ENCODE data around the gene ACTN1.

Gene ACTN1

DNA sequence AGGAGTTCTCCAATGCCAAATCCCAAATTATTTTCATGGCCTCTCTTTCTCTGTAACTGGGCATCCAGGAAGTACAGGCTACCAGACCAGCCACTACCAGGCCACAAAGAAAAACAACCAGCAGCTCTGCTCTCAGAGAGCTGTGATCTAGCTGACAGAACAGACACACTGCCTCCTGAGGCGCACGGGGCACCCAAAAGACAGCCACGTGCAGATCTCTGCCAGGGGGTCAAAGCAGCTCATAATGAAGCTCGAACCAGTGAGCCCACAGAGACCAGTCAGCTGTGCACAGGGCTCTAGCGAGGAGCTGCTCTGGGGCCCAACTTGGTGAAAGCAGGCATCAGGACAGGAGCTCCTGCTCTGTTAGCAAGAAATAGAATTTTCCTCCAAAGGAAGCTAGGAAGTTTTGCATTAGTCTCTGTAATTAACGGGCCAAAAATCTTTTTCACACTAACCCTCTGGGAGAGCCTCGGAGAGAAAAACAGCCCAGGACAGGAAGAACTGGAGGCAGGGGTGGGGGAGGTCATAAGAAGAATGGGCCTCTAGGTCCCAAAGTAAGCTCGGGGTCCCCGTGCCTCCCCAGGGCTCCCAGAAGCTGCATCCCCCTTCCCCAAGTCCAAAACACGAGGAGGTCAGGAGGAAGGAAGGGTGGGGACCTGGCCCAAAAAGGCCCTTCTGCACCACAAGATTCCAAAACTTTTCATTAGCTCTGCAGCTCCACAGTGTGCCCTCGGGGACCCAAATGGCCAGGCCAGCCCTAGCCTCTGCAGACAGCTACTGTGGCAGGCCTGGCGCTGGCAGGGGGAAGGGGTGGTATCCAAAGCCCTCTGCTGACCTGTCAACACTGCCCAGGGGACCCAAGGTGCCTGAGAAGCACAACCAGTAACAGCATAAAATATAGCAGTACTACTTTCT lies 30.2 kb downstream of the ACTN1 start:
- ATAC-seq (ENCODE audit: low read depth) (no peak), DNase-seq (ENCODE audit: low spot score) (no peak)
- Histone ChIP-seq H3K4me1 (ENCODE audit: insufficient read depth, poor library complexity, severe bottlenecking) (peaks cover 98% of the 10 kb centered on the region), H3K9me3 (ENCODE audit: severe bottlenecking) (no peaks in the 10 kb centered on the region), H3K27me3 (ENCODE audit: insufficient read depth, poor library complexity, severe bottlenecking) (no peaks in the 10 kb centered on the region), H3K36me3 (ENCODE audit: low read depth) (peaks cover 65% of the 10 kb centered on the region), H3K4me3 (ENCODE audit: severe bottlenecking) (no peak overlapping the region), H3K27ac (ENCODE audit: poor library complexity, severe bottlenecking) (peak overlapping the region; percentile 98)
- TF ChIP-seq, protein P1, sequence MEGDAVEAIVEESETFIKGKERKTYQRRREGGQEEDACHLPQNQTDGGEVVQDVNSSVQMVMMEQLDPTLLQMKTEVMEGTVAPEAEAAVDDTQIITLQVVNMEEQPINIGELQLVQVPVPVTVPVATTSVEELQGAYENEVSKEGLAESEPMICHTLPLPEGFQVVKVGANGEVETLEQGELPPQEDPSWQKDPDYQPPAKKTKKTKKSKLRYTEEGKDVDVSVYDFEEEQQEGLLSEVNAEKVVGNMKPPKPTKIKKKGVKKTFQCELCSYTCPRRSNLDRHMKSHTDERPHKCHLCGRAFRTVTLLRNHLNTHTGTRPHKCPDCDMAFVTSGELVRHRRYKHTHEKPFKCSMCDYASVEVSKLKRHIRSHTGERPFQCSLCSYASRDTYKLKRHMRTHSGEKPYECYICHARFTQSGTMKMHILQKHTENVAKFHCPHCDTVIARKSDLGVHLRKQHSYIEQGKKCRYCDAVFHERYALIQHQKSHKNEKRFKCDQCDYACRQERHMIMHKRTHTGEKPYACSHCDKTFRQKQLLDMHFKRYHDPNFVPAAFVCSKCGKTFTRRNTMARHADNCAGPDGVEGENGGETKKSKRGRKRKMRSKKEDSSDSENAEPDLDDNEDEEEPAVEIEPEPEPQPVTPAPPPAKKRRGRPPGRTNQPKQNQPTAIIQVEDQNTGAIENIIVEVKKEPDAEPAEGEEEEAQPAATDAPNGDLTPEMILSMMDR (IDR thresholded peaks at IDR 0.05; ENCODE audit: poor library complexity, severe bottlenecking): no peak

DNA sequence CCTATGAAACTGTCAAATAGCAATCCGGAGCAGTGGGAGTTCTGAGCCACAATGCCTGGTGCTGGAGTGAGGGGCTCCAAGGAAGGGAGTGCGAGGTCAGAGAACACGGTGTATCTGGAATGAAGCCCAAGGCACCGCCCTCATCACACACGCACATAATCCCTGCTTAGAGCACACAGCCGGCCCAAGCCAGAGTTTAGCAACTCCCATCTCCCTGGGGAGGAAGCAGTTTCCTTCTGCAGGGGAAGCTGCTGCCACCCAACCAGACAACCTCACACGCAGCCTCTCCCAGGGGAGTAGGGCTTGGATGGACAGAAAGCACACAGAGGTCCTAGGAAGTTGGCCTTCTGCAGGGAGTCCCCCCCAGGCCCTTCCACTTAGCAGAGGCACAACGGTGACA lies 31.3 kb downstream of the ACTN1 start:
- DNase-seq (ENCODE audit: low spot score): no peak
- peaks cover 98% of the 10 kb centered on the region for H3K4me1 ChIP-seq (ENCODE audit: insufficient read depth, poor library complexity, severe bottlenecking)
- peak; percentile 6; the same call in 2 of the 3 replicates for ATAC-seq (ENCODE audit: low read depth)
- H3K36me3 ChIP-seq (ENCODE audit: low read depth): peaks cover 74% of the 10 kb centered on the region
- TF ChIP-seq, protein P1 (IDR thresholded peaks at IDR 0.05; ENCODE audit: poor library complexity, severe bottlenecking): no peak
- H3K4me3 ChIP-seq (ENCODE audit: severe bottlenecking): no peak overlapping the region
- H3K9me3 ChIP-seq (ENCODE audit: severe bottlenecking): no peaks in the 10 kb centered on the region
- peak overlapping the region; percentile 98 for H3K27ac ChIP-seq (ENCODE audit: poor library complexity, severe bottlenecking)
- H3K27me3 ChIP-seq (ENCODE audit: insufficient read depth, poor library complexity, severe bottlenecking): no peaks in the 10 kb centered on the region

DNA sequence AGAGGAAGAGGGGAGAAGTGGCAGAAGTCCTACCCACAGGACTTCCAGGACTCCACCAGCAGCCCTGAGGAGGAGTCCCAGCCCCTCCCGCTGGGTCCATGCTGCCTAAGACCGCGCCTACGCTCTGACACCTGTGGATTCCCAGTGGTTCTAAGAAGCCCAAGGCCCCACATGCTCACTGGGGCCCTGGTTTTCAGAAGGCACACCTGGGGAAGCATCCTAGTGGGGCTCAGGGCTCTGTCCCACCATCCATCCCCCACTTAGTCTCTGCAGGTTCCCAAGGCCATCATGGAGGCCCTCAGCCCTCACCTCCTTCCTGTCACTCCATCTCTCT lies 32.6 kb downstream of the ACTN1 start:
- no peaks in the 10 kb centered on the region for H3K9me3 ChIP-seq (ENCODE audit: severe bottlenecking)
- ATAC-seq (ENCODE audit: low read depth): no peak
- H3K4me1 ChIP-seq (ENCODE audit: insufficient read depth, poor library complexity, severe bottlenecking): peaks cover 96% of the 10 kb centered on the region
- TF ChIP-seq, protein P1 (IDR thresholded peaks at IDR 0.05; ENCODE audit: poor library complexity, severe bottlenecking): no peak
- no peak overlapping the region for H3K4me3 ChIP-seq (ENCODE audit: severe bottlenecking)
- peak overlapping the region; percentile 98 for H3K27ac ChIP-seq (ENCODE audit: poor library complexity, severe bottlenecking)
- H3K27me3 ChIP-seq (ENCODE audit: insufficient read depth, poor library complexity, severe bottlenecking): no peaks in the 10 kb centered on the region
- DNase-seq (ENCODE audit: low spot score): no peak
- peaks cover 67% of the 10 kb centered on the region for H3K36me3 ChIP-seq (ENCODE audit: low read depth)

DNA sequence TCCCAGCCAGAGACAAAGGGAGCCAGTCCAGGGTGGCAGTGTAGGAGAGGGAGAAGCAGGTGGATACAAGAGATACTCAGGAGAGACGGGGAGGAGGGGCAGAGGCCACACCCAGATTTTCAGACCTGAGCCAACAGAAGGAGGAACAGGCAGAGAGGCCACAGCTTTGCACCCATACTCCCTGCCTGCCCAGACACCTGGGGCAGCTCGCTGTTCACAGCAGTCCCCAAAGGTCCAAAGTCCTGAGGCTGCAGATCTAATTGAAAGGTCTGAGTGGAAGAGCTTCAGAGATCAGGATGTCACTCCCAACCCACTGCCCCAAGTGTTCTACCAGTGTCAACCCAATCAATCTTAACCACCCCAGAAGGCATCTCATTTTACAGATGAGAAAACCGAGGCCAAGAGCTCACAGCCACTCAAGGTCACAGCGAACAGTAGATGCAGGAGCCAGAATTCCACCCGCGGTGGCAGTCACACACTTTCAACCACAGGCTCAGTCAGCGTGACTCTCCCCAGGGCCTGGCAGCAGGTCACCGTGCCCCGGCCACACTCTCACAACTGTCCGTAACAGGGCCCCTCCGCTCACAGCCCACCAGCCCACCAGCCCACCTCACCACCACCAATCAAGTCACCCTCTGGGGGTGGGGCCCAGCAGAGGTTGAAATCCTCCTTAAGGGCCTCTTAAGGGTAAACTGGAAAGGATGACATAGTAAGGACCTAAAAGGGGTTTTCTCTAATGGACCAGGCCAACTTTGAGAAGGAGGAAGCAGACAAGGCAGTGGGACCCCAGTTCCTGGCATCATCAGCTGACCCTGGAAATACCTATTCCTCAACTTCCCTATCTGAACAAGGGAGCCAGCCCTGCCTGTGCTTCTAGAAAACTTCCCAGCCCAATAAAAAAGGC lies 33.3 kb downstream of the ACTN1 start:
- H3K4me3 ChIP-seq (ENCODE audit: severe bottlenecking): no peak overlapping the region
- no peaks in the 10 kb centered on the region for H3K9me3 ChIP-seq (ENCODE audit: severe bottlenecking)
- no peak for DNase-seq (ENCODE audit: low spot score)
- TF ChIP-seq, protein P1 (IDR thresholded peaks at IDR 0.05; ENCODE audit: poor library complexity, severe bottlenecking): no peak
- ATAC-seq (ENCODE audit: low read depth): no peak
- peak overlapping the region; percentile 98 for H3K27ac ChIP-seq (ENCODE audit: poor library complexity, severe bottlenecking)
- H3K36me3 ChIP-seq (ENCODE audit: low read depth): peaks cover 71% of the 10 kb centered on the region
- peaks cover 99% of the 10 kb centered on the region for H3K4me1 ChIP-seq (ENCODE audit: insufficient read depth, poor library complexity, severe bottlenecking)
- H3K27me3 ChIP-seq (ENCODE audit: insufficient read depth, poor library complexity, severe bottlenecking): no peaks in the 10 kb centered on the region
